Tibial nerve (tissue), 4 donors: ENCODE measurements around the gene RASGRP2. TPM values are rescaled to one million over a fixed set of nuclear protein-coding genes. Genes with fewer than 3 reads are reported as not detected.

ENCODE experiments used
- DNase-seq, 2 donors: peaks; one replicate each; pipeline ENCODE4 v3.0.0-alpha.2; 2019; ENCODE audit warnings: low spot score in 2 of 2
- H3K27ac ChIP-seq, 4 donors: fragments of 200-600 bp; sonication (generic) in 3 of 4; one replicate each; pipeline ENCODE4 v1.5.1; 2017 to 2019; ENCODE audit warnings: mild to moderate bottlenecking in 1 of 4
- H3K27me3 ChIP-seq, 2 donors: fragments of 200-600 bp; sonication (generic) in 1 of 2; one replicate each; pipeline versions ENCODE4 v1.5.1 to v1.6.0; 2017 to 2019
- H3K36me3 ChIP-seq, 3 donors: fragments of 200-600 bp; sonication (generic); one replicate each; pipeline ENCODE4 v1.5.1; 2018 to 2019
- H3K4me1 ChIP-seq, 4 donors: fragments of 200-600 bp; sonication (generic) in 3 of 4; one replicate each; pipeline ENCODE4 v1.5.1; 2017 to 2019
- H3K4me3 ChIP-seq, 4 donors: fragments of 200-600 bp; sonication (generic) in 3 of 4; one replicate each; pipeline ENCODE4 v1.5.1; 2017 to 2019; ENCODE audit warnings: mild to moderate bottlenecking in 1 of 4, moderate library complexity in 1 of 4
- H3K9me3 ChIP-seq, 4 donors: fragments of 200-600 bp; sonication (generic) in 3 of 4; one replicate each; pipeline ENCODE4 v1.5.1; 2017 to 2019
- CTCF ChIP-seq, 5 experiments: fragments of 200-600 bp in 3 of 5; fragments of 450-650 bp in 2 of 5; sonication (generic) in 3 of 5; IDR thresholded peaks; one replicate each; pipeline ENCODE4 v1.5.1; 2016 to 2019; ENCODE audit warnings: antibody characterized with exemption in 5 of 5, mild to moderate bottlenecking in 3 of 5, moderate library complexity in 2 of 5
- EP300 ChIP-seq, 2 donors: sonication (generic); formaldehyde crosslinking; IDR thresholded peaks; one replicate each; pipeline ENCODE4 v1.6.1; 2017; ENCODE audit warnings: antibody characterized with exemption in 2 of 2, mild to moderate bottlenecking in 1 of 2
- POLR2A ChIP-seq, 2 donors: fragments of 450-650 bp; IDR thresholded peaks; one replicate each; pipeline ENCODE4 v1.6.1; 2017; ENCODE audit warnings: antibody characterized with exemption in 2 of 2, mild to moderate bottlenecking in 2 of 2, moderate library complexity in 2 of 2
- WGBS, 2 donors: methylation state at CpG; one replicate each; pipeline ENCODE4 v1.1.5; 2018; 5-methylcytosine and 5-hydroxymethylcytosine counted together
- total RNA-seq, 4 donors: library from RNA; depleted of rRNA; stranded (reverse); fragments of >200 nt; gene quantifications; one replicate each; pipeline ENCODE4 v1.1.0, GENCODE V29; 2016

RASGRP2 gene
- total RNA-seq, 4 donors from 2014 or later: 35.4 to 87.0 (median 59.0) TPM

- no peak overlapping the region for H3K27ac ChIP-seq
- no peak for DNase-seq
- no peak overlapping the region for H3K4me3 ChIP-seq
- H3K9me3 ChIP-seq: no peaks in the 10 kb centered on the region
- no peaks in the 10 kb centered on the region for H3K36me3 ChIP-seq
- peaks cover 0 to 75% of the 10 kb centered on the region in 2 donors for H3K27me3 ChIP-seq
- no peak for TF ChIP-seq POLR2A (IDR thresholded peaks at IDR 0.05)
- TF ChIP-seq CTCF (IDR thresholded peaks at IDR 0.05): no peak
- TF ChIP-seq EP300 (IDR thresholded peaks at IDR 0.05): no peak
- peaks cover 0 to 7% (median 3%) of the 10 kb centered on the region in 4 donors for H3K4me1 ChIP-seq
- 74 to 77% methylated on average over 12 of the region's 12 CpGs for WGBS, 2 donors
These were observed 23.1 kb downstream of the RASGRP2 start for GRCh38 chr11:64720640-64721358.

GRCh38 chr11:64720167-64720566 is 23.8 kb downstream of the RASGRP2 start:
- H3K4me3 ChIP-seq: no peak overlapping the region
- no peaks in the 10 kb centered on the region for H3K9me3 ChIP-seq
- no peak for TF ChIP-seq EP300 (IDR thresholded peaks at IDR 0.05)
- no peak for TF ChIP-seq CTCF (IDR thresholded peaks at IDR 0.05)
- no peak for TF ChIP-seq POLR2A (IDR thresholded peaks at IDR 0.05)
- no peak overlapping the region for H3K27ac ChIP-seq
- DNase-seq: no peak
- H3K36me3 ChIP-seq: no peaks in the 10 kb centered on the region
- peaks cover 0 to 81% of the 10 kb centered on the region in 2 donors for H3K27me3 ChIP-seq
- peaks cover 0 to 7% (median 3%) of the 10 kb centered on the region in 4 donors for H3K4me1 ChIP-seq
- WGBS, 2 donors: 65 to 66% methylated on average over 9 of the region's 9 CpGs

GRCh38 chr11:64719406-64719805 is 24.5 kb downstream of the RASGRP2 start:
- H3K9me3 ChIP-seq: no peaks in the 10 kb centered on the region
- WGBS, 2 donors: 83 to 91% methylated on average over 10 of the region's 10 CpGs
- no peak overlapping the region for H3K4me3 ChIP-seq
- H3K27ac ChIP-seq: no peak overlapping the region
- peaks cover 0 to 88% of the 10 kb centered on the region in 2 donors for H3K27me3 ChIP-seq
- TF ChIP-seq EP300 (IDR thresholded peaks at IDR 0.05) (no peak), CTCF (IDR thresholded peaks at IDR 0.05) (no peak), POLR2A (IDR thresholded peaks at IDR 0.05) (no peak)
- no peak for DNase-seq
- H3K4me1 ChIP-seq: peaks cover 0 to 7% (median 3%) of the 10 kb centered on the region in 4 donors
- H3K36me3 ChIP-seq: no peaks in the 10 kb centered on the region

- Histone ChIP-seq H3K36me3 (no peaks in the 10 kb centered on the region), H3K9me3 (no peaks in the 10 kb centered on the region), H3K4me3 (no peak overlapping the region), H3K27me3 (peaks cover 0 to 92% of the 10 kb centered on the region in 2 donors), H3K4me1 (peaks cover 0 to 10% (median 3%) of the 10 kb centered on the region in 4 donors), H3K27ac (no peak overlapping the region)
- no peak for TF ChIP-seq EP300 (IDR thresholded peaks at IDR 0.05)
- TF ChIP-seq POLR2A (IDR thresholded peaks at IDR 0.05): no peak
- no peak for TF ChIP-seq CTCF (IDR thresholded peaks at IDR 0.05)
- DNase-seq: no peak
- 60 to 63% methylated on average over 4 of the region's 4 CpGs for WGBS, 2 donors
These were observed 25.2 kb downstream of the RASGRP2 start for GRCh38 chr11:64718780-64719124.

- Histone ChIP-seq H3K36me3 (no peaks in the 10 kb centered on the region), H3K4me3 (no peak overlapping the region), H3K27me3 (peaks cover 0 to 93% of the 10 kb centered on the region in 2 donors), H3K4me1 (peaks cover 0 to 9% (median under 1%) of the 10 kb centered on the region in 4 donors), H3K27ac (no peak overlapping the region), H3K9me3 (no peaks in the 10 kb centered on the region)
- TF ChIP-seq CTCF (IDR thresholded peaks at IDR 0.05): no peak
- TF ChIP-seq EP300 (IDR thresholded peaks at IDR 0.05): no peak
- TF ChIP-seq POLR2A (IDR thresholded peaks at IDR 0.05): no peak
- no peak for DNase-seq
- 71 to 84% methylated on average over 15 of the region's 15 CpGs for WGBS, 2 donors
These were observed 25.7 kb downstream of the RASGRP2 start for GRCh38 chr11:64718084-64718779.
